Measurements from ENCODE around the gene SMYD3. TPM values are rescaled to one million over a fixed set of nuclear protein-coding genes. Genes with fewer than 3 reads are reported as not detected.

Gene SMYD3
- total RNA-seq, 2 donors from 2014 or later, result 8.8 to 19.0 TPM

DNA sequence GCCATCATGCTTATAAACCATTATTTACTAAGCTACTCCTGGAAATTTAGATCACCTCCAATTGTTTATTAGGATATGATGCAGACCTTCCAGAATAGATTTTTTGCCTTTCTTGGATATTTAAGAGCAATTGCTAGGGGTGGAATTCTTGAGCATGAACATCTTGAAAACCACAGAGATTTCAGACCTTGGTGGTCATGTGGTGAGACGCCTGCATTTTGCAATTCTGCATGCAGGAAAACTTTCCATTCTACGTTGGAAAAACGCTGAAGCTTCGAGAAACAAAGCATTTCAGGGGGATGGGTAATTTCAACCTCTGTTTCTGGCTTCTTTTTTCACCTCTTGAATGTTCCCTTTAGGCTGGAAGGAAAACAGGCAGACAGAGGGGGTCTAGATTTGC, 756.0 kb downstream of the SMYD3 start:
- TF ChIP-seq, protein P1, sequence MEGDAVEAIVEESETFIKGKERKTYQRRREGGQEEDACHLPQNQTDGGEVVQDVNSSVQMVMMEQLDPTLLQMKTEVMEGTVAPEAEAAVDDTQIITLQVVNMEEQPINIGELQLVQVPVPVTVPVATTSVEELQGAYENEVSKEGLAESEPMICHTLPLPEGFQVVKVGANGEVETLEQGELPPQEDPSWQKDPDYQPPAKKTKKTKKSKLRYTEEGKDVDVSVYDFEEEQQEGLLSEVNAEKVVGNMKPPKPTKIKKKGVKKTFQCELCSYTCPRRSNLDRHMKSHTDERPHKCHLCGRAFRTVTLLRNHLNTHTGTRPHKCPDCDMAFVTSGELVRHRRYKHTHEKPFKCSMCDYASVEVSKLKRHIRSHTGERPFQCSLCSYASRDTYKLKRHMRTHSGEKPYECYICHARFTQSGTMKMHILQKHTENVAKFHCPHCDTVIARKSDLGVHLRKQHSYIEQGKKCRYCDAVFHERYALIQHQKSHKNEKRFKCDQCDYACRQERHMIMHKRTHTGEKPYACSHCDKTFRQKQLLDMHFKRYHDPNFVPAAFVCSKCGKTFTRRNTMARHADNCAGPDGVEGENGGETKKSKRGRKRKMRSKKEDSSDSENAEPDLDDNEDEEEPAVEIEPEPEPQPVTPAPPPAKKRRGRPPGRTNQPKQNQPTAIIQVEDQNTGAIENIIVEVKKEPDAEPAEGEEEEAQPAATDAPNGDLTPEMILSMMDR (IDR thresholded peaks at IDR 0.05), result no peak
- Histone ChIP-seq H3K9me3 (peaks cover 5% of the 10 kb centered on the region), H3K27ac (no peak overlapping the region), H3K4me3 (no peak overlapping the region), H3K27me3 (replicated peaks; ENCODE audit: insufficient read depth) (no peaks in the 10 kb centered on the region), H3K4me1 (ENCODE audit: control insufficient read depth in 1 of 2, low read depth in 2 of 2) (no peaks in the 10 kb centered on the region), H3K36me3 (no peaks in the 10 kb centered on the region)
- no peak for DNase-seq (ENCODE audit: low spot score)
- no peak for ATAC-seq (ENCODE audit: insufficient number of reproducible peaks, low FRiP score, low read depth)

DNA sequence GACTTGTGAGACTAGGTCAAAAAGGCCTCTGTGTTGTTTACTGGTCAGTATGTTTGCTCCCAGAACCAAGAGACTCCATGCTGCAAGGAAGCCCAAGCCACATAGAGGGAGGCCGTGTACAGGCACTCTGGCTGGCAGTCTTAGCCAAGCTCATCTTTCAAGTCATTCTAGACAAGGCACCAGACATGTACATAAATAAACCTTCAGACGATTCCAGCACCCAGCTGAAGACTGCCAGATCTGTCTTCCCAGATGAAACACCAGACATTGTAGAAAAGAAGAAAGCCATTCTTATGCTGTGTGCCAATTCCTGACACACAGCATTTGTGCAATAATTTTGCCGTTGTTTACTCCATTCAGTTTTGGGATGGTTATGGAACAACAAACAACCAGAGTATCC, 756.8 kb downstream of the SMYD3 start:
- Histone ChIP-seq H3K4me1 (ENCODE audit: control insufficient read depth in 1 of 2, low read depth in 2 of 2) (no peaks in the 10 kb centered on the region), H3K27ac (no peak overlapping the region), H3K36me3 (no peaks in the 10 kb centered on the region), H3K27me3 (replicated peaks; ENCODE audit: insufficient read depth) (no peaks in the 10 kb centered on the region), H3K9me3 (peaks cover under 1% of the 10 kb centered on the region), H3K4me3 (no peak overlapping the region)
- ATAC-seq (ENCODE audit: insufficient number of reproducible peaks, low FRiP score, low read depth), result no peak
- no peak for DNase-seq (ENCODE audit: low spot score)
- TF ChIP-seq, protein P1 (IDR thresholded peaks at IDR 0.05), result no peak

DNA sequence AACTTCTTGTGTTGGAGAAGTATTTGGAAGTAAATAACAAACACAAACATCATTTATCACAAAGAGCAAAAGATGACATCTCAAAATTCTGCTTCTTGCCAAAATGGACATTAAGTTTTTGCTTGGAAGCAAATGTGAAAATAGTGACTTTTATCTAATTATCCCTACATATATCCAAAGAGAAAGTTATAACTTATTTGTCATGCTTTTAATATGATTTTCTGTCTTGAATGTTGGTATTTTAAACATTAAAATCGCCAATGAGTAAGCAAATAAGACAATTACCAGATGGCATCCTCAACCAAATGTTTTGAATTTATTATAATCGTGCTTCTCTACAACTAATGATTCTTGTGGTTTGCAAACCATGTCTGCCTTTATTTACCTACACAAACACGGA, 758.0 kb downstream of the SMYD3 start:
- no peaks in the 10 kb centered on the region for H3K27me3 ChIP-seq (replicated peaks; ENCODE audit: insufficient read depth)
- TF ChIP-seq, protein P1 (IDR thresholded peaks at IDR 0.05), result no peak
- no peaks in the 10 kb centered on the region for H3K36me3 ChIP-seq
- H3K27ac ChIP-seq, result no peak overlapping the region
- H3K4me3 ChIP-seq, result no peak overlapping the region
- no peak for ATAC-seq (ENCODE audit: insufficient number of reproducible peaks, low FRiP score, low read depth)
- no peak for DNase-seq (ENCODE audit: low spot score)
- no peaks in the 10 kb centered on the region for H3K9me3 ChIP-seq
- H3K4me1 ChIP-seq (ENCODE audit: control insufficient read depth in 1 of 2, low read depth in 2 of 2), result no peaks in the 10 kb centered on the region

DNA sequence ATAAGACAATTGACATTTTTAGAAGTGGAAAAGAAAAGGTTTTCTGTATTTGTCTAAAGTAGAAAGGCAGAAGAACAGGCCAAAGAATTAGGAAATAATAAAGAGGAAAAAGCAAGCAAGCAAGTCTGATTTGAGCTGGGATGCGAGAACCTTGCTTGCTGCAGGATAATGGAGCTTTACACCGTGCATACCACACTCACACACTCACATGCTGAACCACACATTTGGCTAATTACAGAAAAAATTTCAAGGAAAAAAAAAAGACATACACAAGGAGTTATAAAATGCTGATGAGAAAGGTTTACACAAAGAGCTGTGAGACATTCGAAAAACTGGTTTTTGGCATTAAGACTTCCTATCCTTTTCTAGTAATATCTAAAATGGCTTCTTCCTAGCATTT, 758.4 kb downstream of the SMYD3 start:
- Histone ChIP-seq H3K27me3 (replicated peaks; ENCODE audit: insufficient read depth) (no peaks in the 10 kb centered on the region), H3K27ac (no peak overlapping the region), H3K4me3 (no peak overlapping the region), H3K36me3 (no peaks in the 10 kb centered on the region), H3K4me1 (ENCODE audit: control insufficient read depth in 1 of 2, low read depth in 2 of 2) (no peaks in the 10 kb centered on the region), H3K9me3 (no peaks in the 10 kb centered on the region)
- ATAC-seq (ENCODE audit: insufficient number of reproducible peaks, low FRiP score, low read depth) (no peak), DNase-seq (ENCODE audit: low spot score) (no peak)
- TF ChIP-seq, protein P1 (IDR thresholded peaks at IDR 0.05), result no peak

DNA sequence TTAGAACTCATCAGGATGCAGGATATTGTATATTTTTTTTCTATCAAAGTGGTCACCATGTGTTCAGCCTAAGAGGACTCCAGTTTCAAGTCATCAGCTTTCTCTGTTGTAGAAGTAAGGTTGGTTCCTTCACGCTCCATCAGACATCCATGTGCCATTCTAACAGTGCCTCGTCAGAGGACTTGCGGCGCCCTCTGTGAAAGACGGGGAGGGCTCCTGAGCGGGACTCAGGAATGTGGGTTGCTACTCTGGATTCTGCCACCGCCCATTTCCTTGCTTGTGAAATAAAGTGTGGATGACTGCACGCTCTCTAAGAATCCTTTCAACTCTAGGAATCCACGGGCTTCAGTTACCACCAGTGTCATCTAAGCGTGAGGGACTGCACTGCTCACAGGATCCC, 758.8 kb downstream of the SMYD3 start:
- H3K4me1 ChIP-seq (ENCODE audit: control insufficient read depth in 1 of 2, low read depth in 2 of 2), result no peaks in the 10 kb centered on the region
- no peaks in the 10 kb centered on the region for H3K27me3 ChIP-seq (replicated peaks; ENCODE audit: insufficient read depth)
- TF ChIP-seq, protein P1 (IDR thresholded peaks at IDR 0.05), result no peak
- no peak for DNase-seq (ENCODE audit: low spot score)
- H3K36me3 ChIP-seq, result no peaks in the 10 kb centered on the region
- H3K4me3 ChIP-seq, result no peak overlapping the region
- no peak for ATAC-seq (ENCODE audit: insufficient number of reproducible peaks, low FRiP score, low read depth)
- no peaks in the 10 kb centered on the region for H3K9me3 ChIP-seq
- H3K27ac ChIP-seq, result no peak overlapping the region
